Measurements from ENCODE around the gene AOAH. TPM values are rescaled to one million over a fixed set of nuclear protein-coding genes. Genes with fewer than 3 reads are reported as not detected.

AOAH gene
- total RNA-seq, 1 experiment from 2014 or later, result 0.39 TPM

DNA sequence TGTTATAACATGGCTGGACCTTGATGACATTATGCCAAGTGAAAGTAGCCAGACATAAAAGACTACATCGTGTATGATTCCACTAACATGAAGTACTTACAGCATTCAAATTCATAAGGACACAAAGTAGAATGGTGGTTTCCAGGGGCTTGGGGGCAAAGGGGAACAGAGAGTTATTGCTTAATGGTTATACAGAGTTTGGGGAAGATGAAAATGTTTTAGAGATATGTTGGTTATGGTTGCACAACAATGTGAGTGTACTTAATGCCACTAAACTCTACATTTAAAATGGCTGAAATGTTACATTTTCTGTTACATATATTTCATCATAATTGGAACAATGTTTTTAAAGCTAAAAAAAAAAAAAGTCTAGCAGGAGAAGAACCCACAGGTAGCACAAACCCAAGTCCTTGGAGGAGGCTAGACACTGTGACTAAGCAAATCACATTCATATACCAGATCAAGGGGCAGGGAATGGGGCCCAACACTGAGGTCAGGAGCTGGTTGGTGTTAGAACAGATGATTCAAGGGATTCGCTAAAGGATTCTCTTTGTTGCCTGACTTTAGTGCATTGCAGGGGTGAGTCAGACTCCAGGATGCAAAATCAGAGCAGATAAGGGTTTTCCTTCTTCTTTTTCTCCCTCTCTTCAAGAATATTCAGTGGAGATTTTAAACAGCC, 25.1 kb upstream of the AOAH start:
- Histone ChIP-seq H2BK12ac (ENCODE audit: insufficient read length, low read depth, low read length) (no peak overlapping the region), H3K18ac (ENCODE audit: insufficient read length, low read depth, low read length) (no peak overlapping the region), H2AK5ac (ENCODE audit: insufficient read length, low read length) (no peak overlapping the region), H3K4ac (ENCODE audit: low read depth, low read length) (no peak overlapping the region), H4K91ac (ENCODE audit: insufficient read length, low read depth, low read length) (no peak overlapping the region), H4K8ac (replicated peaks; ENCODE audit: insufficient read length, low read depth, low read length) (no peak overlapping the region), H3K27ac (ENCODE audit: insufficient read length, low read depth, low read length) (no peak overlapping the region), H3K27me3 (ENCODE audit: insufficient read depth, low read length) (no peaks in the 10 kb centered on the region), H3K4me1 (ENCODE audit: insufficient read depth, low read length) (no peaks in the 10 kb centered on the region), H3K4me2 (ENCODE audit: insufficient read depth, insufficient read length, low read length) (no peak overlapping the region), H3K23me2 (ENCODE audit: insufficient read length, low read depth, low read length, poor library complexity, severe bottlenecking) (no peaks in the 10 kb centered on the region), H2AFZ (ENCODE audit: low read length) (no peak overlapping the region), H2BK20ac (ENCODE audit: low read depth, low read length, poor library complexity, severe bottlenecking) (no peak overlapping the region), H3K9me3 (ENCODE audit: control insufficient read depth, low read depth, low read length) (no peaks in the 10 kb centered on the region), H2BK120ac (ENCODE audit: low read depth, low read length, poor library complexity, severe bottlenecking) (no peak overlapping the region), H2BK5ac (ENCODE audit: insufficient read length, low read length) (no peak overlapping the region), H3K23ac (ENCODE audit: insufficient read length, low read depth, low read length) (no peak overlapping the region), H3T11ph (ENCODE audit: low read length) (no peak overlapping the region), H3K14ac (ENCODE audit: insufficient read depth, low read length) (no peak overlapping the region), H3K79me1 (ENCODE audit: insufficient read depth, low read depth, low read length, poor library complexity, severe bottlenecking) (no peaks in the 10 kb centered on the region), H3K56ac (ENCODE audit: insufficient read length, low read depth, low read length) (no peak overlapping the region), H3K79me2 (ENCODE audit: insufficient read depth, low read length) (no peaks in the 10 kb centered on the region), H2BK15ac (ENCODE audit: low read depth, low read length) (no peak overlapping the region; the same call in 1 of the 2 replicates), H4K5ac (ENCODE audit: insufficient read length, low read depth, low read length) (no peak overlapping the region), H4K20me1 (ENCODE audit: control insufficient read depth, insufficient read depth, insufficient read length) (no peaks in the 10 kb centered on the region), H3K9ac (ENCODE audit: extremely low read depth, insufficient read length, low read length) (no peak overlapping the region)
- TF ChIP-seq, protein P1, sequence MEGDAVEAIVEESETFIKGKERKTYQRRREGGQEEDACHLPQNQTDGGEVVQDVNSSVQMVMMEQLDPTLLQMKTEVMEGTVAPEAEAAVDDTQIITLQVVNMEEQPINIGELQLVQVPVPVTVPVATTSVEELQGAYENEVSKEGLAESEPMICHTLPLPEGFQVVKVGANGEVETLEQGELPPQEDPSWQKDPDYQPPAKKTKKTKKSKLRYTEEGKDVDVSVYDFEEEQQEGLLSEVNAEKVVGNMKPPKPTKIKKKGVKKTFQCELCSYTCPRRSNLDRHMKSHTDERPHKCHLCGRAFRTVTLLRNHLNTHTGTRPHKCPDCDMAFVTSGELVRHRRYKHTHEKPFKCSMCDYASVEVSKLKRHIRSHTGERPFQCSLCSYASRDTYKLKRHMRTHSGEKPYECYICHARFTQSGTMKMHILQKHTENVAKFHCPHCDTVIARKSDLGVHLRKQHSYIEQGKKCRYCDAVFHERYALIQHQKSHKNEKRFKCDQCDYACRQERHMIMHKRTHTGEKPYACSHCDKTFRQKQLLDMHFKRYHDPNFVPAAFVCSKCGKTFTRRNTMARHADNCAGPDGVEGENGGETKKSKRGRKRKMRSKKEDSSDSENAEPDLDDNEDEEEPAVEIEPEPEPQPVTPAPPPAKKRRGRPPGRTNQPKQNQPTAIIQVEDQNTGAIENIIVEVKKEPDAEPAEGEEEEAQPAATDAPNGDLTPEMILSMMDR (conservative IDR thresholded peaks at IDR 0.05), result no peak
- DNase-seq, result no peak
- no CpG with 5 or more reads among the region's 2 CpGs for WGBS (ENCODE audit: extremely low coverage, insufficient read length, low lambda C conversion rate)
- Mint-ChIP-seq H3K4me1 (peaks cover 7 to 11% of the 10 kb centered on the region in 2 experiments), H3K4me3 (no peak overlapping the region), H3K27me3 (ENCODE audit: low read depth) (no peaks in the 10 kb centered on the region; the same call in 1 of the 2 replicates), H3K27ac (no peak overlapping the region), H3K9me3 (no peaks in the 10 kb centered on the region), H3K36me3 (ENCODE audit: insufficient read depth in 1 of 3, low read depth in 3 of 3) (no peaks in the 10 kb centered on the region)

All from H9 (cell line).